Natural killer cell (primary cell): ENCODE measurements around the gene NPIPB2. TPM values are rescaled to one million over a fixed set of nuclear protein-coding genes. Genes with fewer than 3 reads are reported as not detected.
"Not testable (repeated sequence)": the region's sequence is repeated elsewhere in the genome, so short reads cannot be mapped to it uniquely, and the experiment has no call there.

Experiments
- ATAC-seq, 3 donors: fragments of 150-1000 bp in 2 of 3; fragments of 200-7000 bp in 1 of 3; cut with Tn5 transposase; 1 replicate in 1 of 3; 2 replicates in 2 of 3; pipeline ENCODE4 v1.10.0; 2021; ENCODE audit warnings: mild to moderate bottlenecking in 2 of 3, moderate library complexity in 2 of 3
- DNase-seq, 2 donors: peaks; one replicate each; pipeline versions ENCODE4 v3.0.0 to v3.0.0-alpha.2; 2013 to 2021; ENCODE audit warnings: mixed read lengths in 1 of 2
- H3K27ac ChIP-seq: one replicate; pipeline ENCODE4 v1.5.1; 2013; ENCODE audit warnings: mild to moderate bottlenecking, low read length
- H3K27me3 ChIP-seq: one replicate; pipeline ENCODE4 v1.6.1; 2013; ENCODE audit warnings: low read length; ENCODE audit not compliant: control insufficient read depth, insufficient read depth
- H3K36me3 ChIP-seq: one replicate; pipeline ENCODE4 v1.6.1; 2013; ENCODE audit warnings: low read length; ENCODE audit not compliant: control insufficient read depth, insufficient read depth
- H3K4me1 ChIP-seq: one replicate; pipeline ENCODE4 v1.6.1; 2013; ENCODE audit warnings: low read length; ENCODE audit not compliant: control insufficient read depth, insufficient read depth
- H3K4me3 ChIP-seq: one replicate; pipeline ENCODE4 v1.5.1; 2013; ENCODE audit warnings: low read length
- H3K9me3 ChIP-seq: one replicate; pipeline ENCODE4 v1.6.1; 2013; ENCODE audit warnings: low read length; ENCODE audit not compliant: control insufficient read depth, insufficient read depth
- H3K27ac Mint-ChIP-seq, 2 donors: one replicate each; pipeline ENCODE4 v1.8.0; 2022; ENCODE audit warnings: mild to moderate bottlenecking in 2 of 2, mixed read lengths in 2 of 2, moderate library complexity in 1 of 2
- H3K27me3 Mint-ChIP-seq, 2 donors: one replicate each; pipeline ENCODE4 v1.8.0; 2022; ENCODE audit warnings: low read depth in 2 of 2, mixed read lengths in 2 of 2
- H3K36me3 Mint-ChIP-seq: one replicate; pipeline ENCODE4 v1.8.0; 2022; ENCODE audit warnings: mixed read lengths
- H3K4me1 Mint-ChIP-seq, 2 donors: one replicate each; pipeline ENCODE4 v1.8.0; 2022; ENCODE audit warnings: mixed read lengths in 2 of 2
- H3K4me3 Mint-ChIP-seq: one replicate; pipeline ENCODE4 v1.8.0; 2022; ENCODE audit warnings: mild to moderate bottlenecking, moderate library complexity, mixed read lengths
- H3K9me3 Mint-ChIP-seq, 2 donors: one replicate each; pipeline ENCODE4 v1.8.0; 2022; ENCODE audit warnings: mixed read lengths in 2 of 2
- WGBS: methylation state at CpG from one replicate; pipeline ENCODE4 v1.1.7; 2013; ENCODE audit warnings: missing lambda C conversion rate; ENCODE audit not compliant: insufficient coverage; 5-methylcytosine and 5-hydroxymethylcytosine counted together
- intact Hi-C: fragments of 100-400 bp; cut with micrococcal nuclease; formaldehyde crosslinking; loops from one replicate; pipeline ENCODE4 v1.14.2; 2022
- total RNA-seq, 4 donors: library from RNA; stranded (reverse); fragments of 120-200 nt in 1 of 4; gene quantifications; one replicate each; pipeline versions ENCODE4 v1.2.3 to v1.2.4, GENCODE V29; 2013 to 2022
- TF ChIP-seq, protein P1 (sequence below): fragments of 200-600 bp; IDR thresholded peaks from one replicate; pipeline ENCODE4 v1.8.0; 2022; ENCODE audit warnings: antibody characterized with exemption

The NPIPB2 gene
- total RNA-seq, 3 donors from 2014 or later (not counting 1 experiment from before 2014, with no cell fraction given) = 19.6 to 43.3 (median 22.4) TPM

DNA sequence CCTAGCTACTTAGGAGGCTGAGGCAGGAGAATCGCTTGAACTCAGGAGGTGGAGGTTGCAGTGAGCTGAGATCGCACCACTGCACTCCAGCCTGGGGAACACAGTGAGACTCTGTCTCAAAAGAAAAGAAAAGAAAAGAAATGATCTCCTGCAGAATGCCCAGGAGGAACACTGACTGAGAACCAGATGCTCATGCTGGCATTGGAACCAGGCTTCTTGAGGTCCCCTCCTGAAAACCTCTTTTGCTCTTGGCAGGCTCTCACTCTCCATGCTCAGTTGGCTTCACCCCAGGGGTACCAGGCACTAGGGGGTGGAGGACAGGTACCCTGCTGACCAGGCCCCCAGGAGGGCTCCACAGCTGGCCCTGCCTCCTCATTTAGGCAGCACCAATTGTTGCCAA lies 14.7 kb upstream of the NPIPB2 start:
- WGBS = 100% methylated on average over 2 of the region's 2 CpGs
- Histone ChIP-seq H3K36me3 (no peaks in the 10 kb centered on the region), H3K27me3 (no peaks in the 10 kb centered on the region), H3K27ac (no peak overlapping the region), H3K4me3 (no peak overlapping the region), H3K9me3 (no peaks in the 10 kb centered on the region), H3K4me1 (no peaks in the 10 kb centered on the region)
- Mint-ChIP-seq H3K9me3 (no peaks in the 10 kb centered on the region), H3K4me1 (no peaks in the 10 kb centered on the region), H3K27me3 (no peaks in the 10 kb centered on the region), H3K4me3 (no peak overlapping the region), H3K36me3 (no peaks in the 10 kb centered on the region), H3K27ac (no peak overlapping the region)
- intact Hi-C loops = no loop called here
- DNase-seq = no peak
- ATAC-seq = no peak
- TF ChIP-seq, protein P1, sequence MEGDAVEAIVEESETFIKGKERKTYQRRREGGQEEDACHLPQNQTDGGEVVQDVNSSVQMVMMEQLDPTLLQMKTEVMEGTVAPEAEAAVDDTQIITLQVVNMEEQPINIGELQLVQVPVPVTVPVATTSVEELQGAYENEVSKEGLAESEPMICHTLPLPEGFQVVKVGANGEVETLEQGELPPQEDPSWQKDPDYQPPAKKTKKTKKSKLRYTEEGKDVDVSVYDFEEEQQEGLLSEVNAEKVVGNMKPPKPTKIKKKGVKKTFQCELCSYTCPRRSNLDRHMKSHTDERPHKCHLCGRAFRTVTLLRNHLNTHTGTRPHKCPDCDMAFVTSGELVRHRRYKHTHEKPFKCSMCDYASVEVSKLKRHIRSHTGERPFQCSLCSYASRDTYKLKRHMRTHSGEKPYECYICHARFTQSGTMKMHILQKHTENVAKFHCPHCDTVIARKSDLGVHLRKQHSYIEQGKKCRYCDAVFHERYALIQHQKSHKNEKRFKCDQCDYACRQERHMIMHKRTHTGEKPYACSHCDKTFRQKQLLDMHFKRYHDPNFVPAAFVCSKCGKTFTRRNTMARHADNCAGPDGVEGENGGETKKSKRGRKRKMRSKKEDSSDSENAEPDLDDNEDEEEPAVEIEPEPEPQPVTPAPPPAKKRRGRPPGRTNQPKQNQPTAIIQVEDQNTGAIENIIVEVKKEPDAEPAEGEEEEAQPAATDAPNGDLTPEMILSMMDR = no peak

DNA sequence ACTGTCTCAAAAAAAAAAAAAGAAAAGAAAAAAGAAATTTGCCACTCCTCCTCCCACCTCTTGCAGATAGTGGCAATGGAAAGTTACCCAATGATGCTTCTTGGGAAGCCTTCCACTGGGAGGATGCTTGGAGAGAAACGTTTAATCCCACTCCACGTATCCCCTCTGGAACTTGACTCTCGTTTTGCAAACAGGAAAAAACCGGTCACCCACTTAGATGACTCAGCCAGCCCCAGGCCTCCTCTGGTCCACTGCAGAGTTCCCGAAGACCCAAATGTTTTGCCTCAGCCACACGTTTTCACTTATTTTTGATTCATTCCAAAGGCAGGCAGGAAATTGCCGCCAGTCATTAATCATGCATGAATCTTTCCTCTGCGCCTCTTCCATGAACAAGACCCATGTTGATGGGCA lies 13.9 kb upstream of the NPIPB2 start:
- no peak for DNase-seq
- no peaks in the 10 kb centered on the region for H3K4me1 Mint-ChIP-seq
- H3K27ac ChIP-seq = no peak overlapping the region
- H3K36me3 ChIP-seq = no peaks in the 10 kb centered on the region
- H3K4me3 ChIP-seq = no peak overlapping the region
- no peak for ATAC-seq
- no peaks in the 10 kb centered on the region for H3K36me3 Mint-ChIP-seq
- no peaks in the 10 kb centered on the region for H3K9me3 Mint-ChIP-seq
- no peak overlapping the region for H3K4me3 Mint-ChIP-seq
- no peaks in the 10 kb centered on the region for H3K27me3 ChIP-seq
- intact Hi-C loops = no loop called here
- no peaks in the 10 kb centered on the region for H3K4me1 ChIP-seq
- no peaks in the 10 kb centered on the region for H3K9me3 ChIP-seq
- H3K27me3 Mint-ChIP-seq = no peaks in the 10 kb centered on the region
- TF ChIP-seq, protein P1 = no peak
- no peak overlapping the region for H3K27ac Mint-ChIP-seq
- WGBS = 83% methylated on average over 8 of the region's 8 CpGs

DNA sequence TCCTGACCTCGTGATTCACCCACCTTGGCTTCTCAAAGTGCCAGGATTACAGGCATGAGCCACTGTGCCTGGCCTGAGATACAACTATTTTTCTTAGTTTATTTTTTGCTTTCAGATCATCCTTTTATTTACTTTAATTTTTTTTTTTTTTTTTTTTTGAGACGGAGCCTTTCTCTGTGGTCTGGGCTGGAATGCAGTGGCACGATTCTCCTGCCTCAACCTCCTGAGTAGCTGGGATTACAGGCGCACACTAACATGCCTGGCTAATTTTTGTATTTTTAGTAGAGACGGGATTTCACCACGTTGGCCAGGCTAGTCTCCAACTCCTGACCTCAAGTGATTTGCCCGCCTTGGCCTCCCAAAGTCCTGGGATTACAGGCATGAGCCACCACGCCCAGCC lies 11.7 kb upstream of the NPIPB2 start:
- H3K27ac ChIP-seq, H3K9me3 ChIP-seq, H3K27me3 Mint-ChIP-seq, H3K27me3 ChIP-seq, H3K4me3 Mint-ChIP-seq, H3K4me1 Mint-ChIP-seq, H3K4me3 ChIP-seq, H3K36me3 ChIP-seq, DNase-seq, H3K27ac Mint-ChIP-seq, ATAC-seq, intact Hi-C loops, H3K4me1 ChIP-seq, H3K36me3 Mint-ChIP-seq, H3K9me3 Mint-ChIP-seq: not testable (repeated sequence)
- 85% methylated on average over 7 of the region's 8 CpGs for WGBS

DNA sequence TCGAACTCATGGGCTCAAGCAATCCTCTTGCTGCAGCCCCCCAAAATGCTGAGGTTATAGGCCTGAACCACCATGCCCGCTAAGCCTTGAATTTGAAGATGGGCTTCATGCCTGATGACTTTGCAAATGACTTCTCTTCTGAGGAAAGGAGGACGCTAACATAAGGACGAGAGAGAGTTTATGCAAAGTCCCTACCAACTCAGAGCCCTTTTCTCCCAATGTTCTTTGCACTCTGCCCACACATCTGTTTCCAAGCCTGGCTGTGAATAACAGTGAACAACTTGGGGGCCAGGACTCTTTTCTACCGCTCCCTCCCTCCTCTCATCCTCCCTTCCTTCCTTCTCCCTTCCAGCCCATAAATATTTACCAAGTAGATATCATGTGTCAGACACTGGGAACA lies 8.5 kb upstream of the NPIPB2 start:
- Histone ChIP-seq H3K4me1 (no peaks in the 10 kb centered on the region), H3K4me3 (no peak overlapping the region), H3K27ac (no peak overlapping the region), H3K27me3 (no peaks in the 10 kb centered on the region), H3K9me3 (no peaks in the 10 kb centered on the region), H3K36me3 (no peaks in the 10 kb centered on the region)
- ATAC-seq (no peak), DNase-seq (no peak)
- intact Hi-C loops = no loop called here
- no peaks in the 10 kb centered on the region for H3K27me3 Mint-ChIP-seq
- no peaks in the 10 kb centered on the region for H3K36me3 Mint-ChIP-seq
- no peak overlapping the region for H3K4me3 Mint-ChIP-seq
- no peak overlapping the region for H3K27ac Mint-ChIP-seq
- WGBS = 80% methylated on average over 5 of the region's 5 CpGs
- TF ChIP-seq, protein P1 = no peak
- no peaks in the 10 kb centered on the region for H3K9me3 Mint-ChIP-seq
- no peaks in the 10 kb centered on the region for H3K4me1 Mint-ChIP-seq
